Stimulated activated naive CD8-positive, alpha-beta T cell treated with anti-CD3 and anti-CD28 coated beads, Interleukin-15, Interleukin-2, amounts not matched to agents 100 ng/mL and 50 ng/mL, for 24 hours (primary cell): ENCODE data around the gene ATF6.
A peak's percentile ranks its signal among the peaks of the same experiment; 100 is the strongest.
"Not testable (repeated sequence)": the region's sequence is repeated elsewhere in the genome, so short reads cannot be mapped to it uniquely, and the experiment has no call there.

Experiments used
- H3K27ac Mint-ChIP-seq: one replicate; pipeline ENCODE4 v1.8.0; 2021; ENCODE audit warnings: mild to moderate bottlenecking, mixed read lengths
- H3K27me3 Mint-ChIP-seq: one replicate; pipeline ENCODE4 v1.8.0; 2021; ENCODE audit warnings: mixed read lengths
- H3K36me3 Mint-ChIP-seq: one replicate; pipeline ENCODE4 v1.8.0; 2021; ENCODE audit warnings: low read depth, mixed read lengths
- H3K4me1 Mint-ChIP-seq: one replicate; pipeline ENCODE4 v1.8.0; 2021; ENCODE audit warnings: low read depth, mixed read lengths
- H3K4me3 Mint-ChIP-seq: one replicate; pipeline ENCODE4 v1.8.0; 2021; ENCODE audit warnings: mild to moderate bottlenecking, mixed read lengths
- H3K9me3 Mint-ChIP-seq: one replicate; pipeline ENCODE4 v1.8.0; 2021; ENCODE audit warnings: mixed read lengths

Gene ATF6

DNA sequence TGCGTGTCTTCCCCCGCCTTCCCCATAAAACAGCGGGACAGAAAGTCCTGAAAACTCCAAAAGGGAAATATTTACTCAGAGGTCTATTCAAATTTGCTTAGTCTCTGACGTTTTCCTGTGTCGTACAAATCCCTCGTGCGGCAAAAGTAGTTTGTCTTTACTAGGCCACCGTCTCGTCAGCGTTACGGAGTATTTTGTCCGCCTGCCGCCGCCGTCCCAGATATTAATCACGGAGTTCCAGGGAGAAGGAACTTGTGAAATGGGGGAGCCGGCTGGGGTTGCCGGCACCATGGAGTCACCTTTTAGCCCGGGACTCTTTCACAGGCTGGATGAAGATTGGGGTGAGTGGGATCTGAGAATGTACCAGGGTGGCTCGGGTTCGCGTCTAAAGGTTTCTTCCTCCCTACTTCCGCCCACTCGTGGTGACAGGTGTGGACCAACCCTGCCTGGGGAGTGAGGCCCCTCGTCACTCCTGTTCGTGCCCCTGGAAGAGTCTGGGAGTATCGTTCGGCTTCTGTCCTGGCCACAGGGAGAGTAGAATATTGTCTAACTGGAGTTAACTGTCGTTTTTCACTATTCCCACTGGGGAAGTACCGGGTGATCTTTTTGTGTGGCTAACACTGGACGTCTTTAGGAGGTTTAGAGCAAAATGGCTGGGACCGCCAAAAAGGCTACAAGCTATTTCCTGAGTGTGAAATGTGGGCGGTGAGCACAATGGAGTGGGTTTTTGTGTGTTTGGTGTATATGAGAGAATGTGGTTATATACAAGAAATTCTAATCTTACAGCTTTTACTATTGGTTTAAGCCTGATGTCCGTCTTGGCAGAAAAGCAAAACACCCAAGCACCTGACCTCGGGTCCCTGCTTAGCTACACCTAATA is at the start of gene ATF6:
Gene ATF6, plus strand, starts transcription at position 219 of the 880 bp plus-strand sequence. Its CDS starts 41 bp downstream, at position 260.
- peak within 1 kb of the TSS; percentile 98 for H3K27ac Mint-ChIP-seq
- peak within 1 kb of the TSS; percentile 99 for H3K4me3 Mint-ChIP-seq
- H3K9me3 Mint-ChIP-seq: no peaks in the 10 kb centered on the region
- H3K36me3 Mint-ChIP-seq: peaks cover 3% of the 10 kb centered on the region
- H3K27me3 Mint-ChIP-seq: no peaks in the 10 kb centered on the region
- H3K4me1 Mint-ChIP-seq: peaks cover 55% of the 10 kb centered on the region

GRCh38 chr1:161718559-161719324 is 47.4 kb upstream of the ATF6 start:
- Mint-ChIP-seq H3K27ac (peak overlapping the region; percentile 7), H3K4me1 (peaks cover 27% of the 10 kb centered on the region), H3K36me3 (no peaks in the 10 kb centered on the region), H3K4me3 (peak overlapping the region; percentile 21), H3K27me3 (peaks cover 22% of the 10 kb centered on the region), H3K9me3 (no peaks in the 10 kb centered on the region)

DNA sequence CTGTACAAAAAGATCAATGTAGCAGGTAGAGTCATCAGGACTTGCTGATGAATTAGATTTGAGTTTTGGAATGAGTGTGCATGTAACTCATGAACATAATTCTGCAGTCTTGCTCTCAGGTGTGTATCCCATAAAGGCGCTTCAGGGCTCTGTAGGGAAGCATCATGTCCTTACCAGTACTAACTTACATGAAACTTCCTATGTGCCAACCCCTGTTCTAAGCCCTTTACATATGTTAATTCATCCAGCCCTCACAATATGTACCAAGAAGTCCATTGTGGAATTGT is 46.9 kb upstream of the ATF6 start:
- Mint-ChIP-seq H3K36me3 (no peaks in the 10 kb centered on the region), H3K4me3 (no peak overlapping the region), H3K27ac (peak overlapping the region; percentile 7), H3K27me3 (peaks cover 26% of the 10 kb centered on the region), H3K4me1 (peaks cover 27% of the 10 kb centered on the region), H3K9me3 (no peaks in the 10 kb centered on the region)

GRCh38 chr1:161720422-161720821 is 45.7 kb upstream of the ATF6 start:
- peaks cover 33% of the 10 kb centered on the region for H3K4me1 Mint-ChIP-seq
- H3K4me3 Mint-ChIP-seq: no peak overlapping the region
- H3K36me3 Mint-ChIP-seq: no peaks in the 10 kb centered on the region
- no peaks in the 10 kb centered on the region for H3K9me3 Mint-ChIP-seq
- H3K27ac Mint-ChIP-seq: no peak overlapping the region
- H3K27me3 Mint-ChIP-seq: peaks cover 28% of the 10 kb centered on the region

- H3K9me3 Mint-ChIP-seq: no peaks in the 10 kb centered on the region
- H3K27me3 Mint-ChIP-seq: peaks cover 27% of the 10 kb centered on the region
- no peaks in the 10 kb centered on the region for H3K36me3 Mint-ChIP-seq
- peaks cover 40% of the 10 kb centered on the region for H3K4me1 Mint-ChIP-seq
- no peak within 1 kb of the TSS for H3K27ac Mint-ChIP-seq
- no peak within 1 kb of the TSS for H3K4me3 Mint-ChIP-seq
Measured at GRCh38 chr1:161720956-161721737, 45.0 kb upstream of the ATF6 start, which contains the start of gene FCRLB. TSS of gene FCRLB (plus strand) at chr1:161721544. CDS start at chr1:161722673, 1,129 bp downstream.

DNA sequence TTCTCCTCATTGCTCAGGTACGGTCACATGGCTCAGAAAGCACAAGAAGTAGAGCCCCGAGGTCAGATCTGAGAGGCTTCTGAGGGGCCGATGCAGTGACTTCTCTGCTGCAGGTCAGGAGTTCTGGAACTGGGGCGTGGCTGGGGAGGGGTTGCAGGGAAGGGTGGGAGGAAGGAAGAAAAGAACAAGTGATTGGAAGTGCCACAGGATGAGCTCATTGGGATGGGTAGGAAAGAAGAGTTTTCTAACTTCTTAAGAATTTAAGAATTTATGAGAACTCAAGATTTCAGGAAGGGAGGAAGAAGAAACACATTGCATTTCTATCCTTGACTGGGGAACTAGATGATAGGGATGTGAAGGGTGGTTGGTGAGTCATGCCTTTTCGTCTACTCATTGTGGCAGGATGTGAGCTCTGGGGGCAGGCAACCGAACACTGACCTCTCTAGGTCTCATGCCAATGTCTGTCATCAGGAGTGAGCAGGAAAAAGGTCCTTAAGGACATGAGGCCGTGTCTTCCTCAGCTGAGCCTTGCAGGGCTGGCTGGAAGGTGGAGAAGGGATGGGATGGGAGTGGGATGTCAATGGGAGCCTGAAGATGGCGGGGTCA is 44.3 kb upstream of the ATF6 start:
- peaks cover 40% of the 10 kb centered on the region for H3K4me1 Mint-ChIP-seq
- no peak overlapping the region for H3K27ac Mint-ChIP-seq
- H3K9me3 Mint-ChIP-seq: no peaks in the 10 kb centered on the region
- H3K4me3 Mint-ChIP-seq: no peak overlapping the region
- H3K36me3 Mint-ChIP-seq: no peaks in the 10 kb centered on the region
- peaks cover 27% of the 10 kb centered on the region for H3K27me3 Mint-ChIP-seq

DNA sequence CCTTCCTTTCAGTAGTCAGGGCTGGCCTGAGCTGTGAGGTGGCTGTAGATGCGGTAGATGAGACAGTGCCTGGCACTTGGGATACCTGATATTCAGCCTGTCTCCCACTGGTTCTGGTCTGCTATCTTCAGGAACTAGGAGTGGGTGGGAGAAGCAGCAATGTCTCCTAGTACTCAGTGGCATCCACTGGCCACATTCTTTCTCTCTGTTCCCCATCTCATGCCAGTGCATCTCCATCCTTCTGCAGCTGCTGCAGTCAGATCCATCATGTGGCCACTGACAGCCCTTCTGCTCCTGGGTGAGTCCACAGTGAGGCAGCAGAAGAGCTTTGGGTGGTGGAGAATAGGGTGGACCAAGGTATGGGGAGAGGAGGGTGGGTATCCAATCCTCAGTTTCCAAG is 43.7 kb upstream of the ATF6 start:
- Mint-ChIP-seq H3K4me1 (peaks cover 38% of the 10 kb centered on the region), H3K27me3 (peaks cover 24% of the 10 kb centered on the region), H3K9me3 (no peaks in the 10 kb centered on the region), H3K4me3 (no peak overlapping the region), H3K36me3 (no peaks in the 10 kb centered on the region), H3K27ac (no peak overlapping the region)

- Mint-ChIP-seq H3K9me3 (no peaks in the 10 kb centered on the region), H3K4me1 (peaks cover 48% of the 10 kb centered on the region), H3K27me3 (peaks cover 24% of the 10 kb centered on the region), H3K36me3 (no peaks in the 10 kb centered on the region), H3K27ac (no peak overlapping the region), H3K4me3 (no peak overlapping the region)
Measured at GRCh38 chr1:161723459-161724141, 42.5 kb upstream of the ATF6 start.

- not testable (repeated sequence) for H3K36me3 Mint-ChIP-seq, H3K9me3 Mint-ChIP-seq
- H3K27ac Mint-ChIP-seq: peak overlapping the region; percentile 65
- peaks cover 24% of the 10 kb centered on the region for H3K27me3 Mint-ChIP-seq
- peak overlapping the region; percentile 87 for H3K4me3 Mint-ChIP-seq
- peaks cover 60% of the 10 kb centered on the region for H3K4me1 Mint-ChIP-seq
Measured at GRCh38 chr1:161725258-161725907, 40.7 kb upstream of the ATF6 start.

DNA sequence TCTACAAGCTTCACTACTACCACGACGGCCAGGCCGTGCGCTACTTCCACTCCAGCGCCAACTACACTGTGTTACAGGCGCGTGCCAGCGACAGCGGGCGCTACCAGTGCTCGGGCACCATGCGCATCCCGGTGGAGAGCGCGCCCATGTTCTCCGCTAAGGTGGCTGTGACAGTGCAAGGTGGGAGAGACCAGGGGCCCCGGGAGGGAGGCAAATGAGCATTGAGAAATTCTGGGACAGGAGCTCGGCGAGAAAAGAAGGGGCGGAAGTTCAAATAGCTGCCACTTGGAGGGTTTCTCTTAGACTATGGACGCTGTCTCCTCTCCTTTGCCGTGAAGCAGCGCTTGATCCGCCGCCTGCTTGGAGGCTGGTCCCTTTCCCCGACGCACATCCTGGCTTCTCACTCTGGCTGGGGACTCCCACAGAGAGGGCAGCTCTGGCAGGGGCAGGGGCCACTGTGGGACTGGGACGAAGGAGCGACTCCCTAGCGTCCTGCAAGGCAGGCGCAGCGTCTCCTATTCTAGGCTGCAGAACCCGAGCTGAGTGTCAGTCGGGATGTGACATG is 40.1 kb upstream of the ATF6 start:
- H3K4me1 Mint-ChIP-seq: peaks cover 64% of the 10 kb centered on the region
- no peaks in the 10 kb centered on the region for H3K9me3 Mint-ChIP-seq
- peaks cover 24% of the 10 kb centered on the region for H3K27me3 Mint-ChIP-seq
- no peaks in the 10 kb centered on the region for H3K36me3 Mint-ChIP-seq
- peak overlapping the region; percentile 87 for H3K4me3 Mint-ChIP-seq
- H3K27ac Mint-ChIP-seq: peak overlapping the region; percentile 65

- Mint-ChIP-seq H3K9me3 (no peaks in the 10 kb centered on the region), H3K27ac (peak overlapping the region; percentile 65), H3K4me3 (peak overlapping the region; percentile 87), H3K4me1 (peaks cover 64% of the 10 kb centered on the region), H3K36me3 (no peaks in the 10 kb centered on the region), H3K27me3 (peaks cover 24% of the 10 kb centered on the region)
Measured at GRCh38 chr1:161726473-161727255, 39.5 kb upstream of the ATF6 start.

DNA sequence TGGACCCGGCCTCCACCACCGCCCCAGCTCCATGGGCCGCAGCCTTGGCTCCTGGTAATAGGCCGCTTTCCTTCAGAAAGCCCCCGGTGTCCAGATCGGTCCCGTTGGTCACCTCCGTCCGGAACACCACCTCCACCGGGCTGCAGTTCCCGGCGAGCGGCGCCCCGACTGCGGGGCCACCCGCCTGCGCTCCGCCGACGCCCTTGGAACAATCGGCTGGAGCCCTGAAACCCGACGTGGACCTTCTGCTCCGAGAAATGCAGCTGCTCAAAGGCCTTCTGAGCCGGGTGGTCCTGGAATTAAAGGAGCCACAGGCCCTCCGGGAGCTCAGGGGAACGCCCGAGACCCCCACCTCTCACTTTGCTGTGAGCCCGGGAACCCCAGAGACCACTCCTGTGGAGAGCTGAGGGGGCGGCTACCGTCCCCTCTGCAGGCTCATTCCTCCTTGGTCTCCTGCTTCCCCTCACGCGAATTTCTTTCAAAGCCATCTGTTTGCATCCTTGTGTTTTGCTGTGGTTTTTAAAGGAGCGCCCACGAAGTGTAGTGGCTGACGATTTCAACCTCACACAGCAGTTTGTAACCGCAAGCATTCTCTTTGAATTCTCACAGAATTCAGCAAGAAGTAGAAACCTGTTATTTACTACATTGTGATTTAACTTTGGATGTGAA is 38.7 kb upstream of the ATF6 start:
- Mint-ChIP-seq H3K9me3 (no peaks in the 10 kb centered on the region), H3K27me3 (peaks cover 20% of the 10 kb centered on the region), H3K4me3 (peak overlapping the region; percentile 87), H3K36me3 (no peaks in the 10 kb centered on the region), H3K4me1 (peaks cover 59% of the 10 kb centered on the region), H3K27ac (peak overlapping the region; percentile 90)
